ENCODE measurements around the gene XYLT1. TPM values are rescaled to one million over a fixed set of nuclear protein-coding genes. Genes with fewer than 3 reads are reported as not detected.

The XYLT1 gene
- total and polyA plus RNA-seq, 10 of the 15 experiments (the other 5 are each of a cell fraction or from before 2014, with no cell fraction given) = 0.88 to 14.8 (median 5.8) TPM

DNA sequence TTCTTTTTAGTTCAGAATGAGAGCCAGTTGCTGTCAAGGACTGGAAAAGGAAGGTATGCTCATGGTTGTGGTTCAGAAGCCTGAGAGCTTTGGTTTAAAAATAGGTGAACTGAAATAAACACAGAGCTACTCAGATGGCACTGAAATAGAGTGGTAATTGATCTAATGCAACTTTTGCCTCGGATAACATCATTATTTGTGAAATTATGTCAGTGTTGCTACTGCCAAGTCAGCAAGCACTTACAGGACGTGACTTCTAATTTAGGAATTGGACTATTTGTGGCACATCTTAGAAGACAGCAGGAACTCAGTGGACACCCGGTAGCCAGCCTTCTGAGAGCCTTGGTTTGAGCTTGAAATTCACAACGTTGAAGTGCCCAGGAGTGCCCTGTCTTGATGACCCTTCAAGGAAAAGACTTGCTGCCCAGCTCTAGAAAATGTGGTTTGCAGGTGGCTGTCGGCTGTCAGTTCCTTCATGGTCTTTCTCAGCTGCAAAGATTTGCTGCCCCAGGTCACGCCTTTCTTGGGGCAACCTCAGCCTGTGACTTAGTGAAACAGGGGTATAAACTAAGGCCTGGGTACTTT lies 42.0 kb upstream of the XYLT1 start:
- H3K4me3 ChIP-seq = no peak overlapping the region
- WGBS (ENCODE audit: insufficient coverage, insufficient replicate concordance, low lambda C conversion rate, missing lambda C conversion rate) = 9% methylated on average over 6 of the region's 6 CpGs
- H3K9ac ChIP-seq (ENCODE audit: control insufficient read depth, insufficient read depth, low read length) = no peak overlapping the region
- H3K27ac ChIP-seq (ENCODE audit: control insufficient read depth, insufficient read depth) = no peak overlapping the region
- no peaks in the 10 kb centered on the region for H3K4me1 ChIP-seq (ENCODE audit: control insufficient read depth, insufficient read depth, low read length)
- no peak overlapping the region for H3K4me2 ChIP-seq (ENCODE audit: control insufficient read depth, insufficient read depth)
- RAD21 ChIA-PET (ENCODE audit: unreplicated experiment) = no interaction called here
- in situ Hi-C loops (cut with MboI) = no loop called here
- TF ChIP-seq SREBF1 (IDR thresholded peaks at IDR 0.05; ENCODE audit: low read length) = no peak
- CTCF ChIA-PET = interaction anchor here (1.1 kb wide), 1 partner anchor 13 kb away, joined by 3 read pairs; no protein-coding TSS in a partner anchor
- no peaks in the 10 kb centered on the region; the same call in 2 of the 3 replicates for H3K9me3 ChIP-seq (replicated peaks; ENCODE audit: control insufficient read depth, insufficient read depth, low read length)
- no peak for DNase-seq (ENCODE audit: low read depth, low spot score)
- no peak overlapping the region for H2AFZ ChIP-seq (ENCODE audit: control insufficient read depth, low read depth, low read length)
- no peaks in the 10 kb centered on the region for H3K79me2 ChIP-seq (ENCODE audit: control insufficient read depth, insufficient read depth, low read length)
- BruUV-seq (replicated peaks) = no TSS peak
- no peak for FAIRE-seq
- no peaks in the 10 kb centered on the region for H3K36me3 ChIP-seq (ENCODE audit: control insufficient read depth in 2 of 2, insufficient read depth in 2 of 2, low read length in 1 of 2)
- SMC1A ChIA-PET (ENCODE audit: uncharacterized antibody, unreplicated experiment) = interaction anchor here (0.9 to 1.1 kb wide), 2 partner anchors 12 to 16 kb away, joined by 3 read pairs; no protein-coding TSS in a partner anchor
- H3K27me3 ChIP-seq (replicated peaks in 1 of 2; ENCODE audit: control insufficient read depth in 2 of 2, insufficient read depth in 2 of 2, low read length in 1 of 2) = 0 out of 4 replicates have a peak, but pooled peaks cover 0 to 3% of the 10 kb centered on the region in 2 experiments
- POLR2A ChIA-PET = no interaction called here
- intact Hi-C loops (cut with micrococcal nuclease; ENCODE audit: unreplicated experiment) = no loop called here
- no peaks in the 10 kb centered on the region for H4K20me1 ChIP-seq (ENCODE audit: control insufficient read depth, insufficient read depth)
- no peak for ATAC-seq

DNA sequence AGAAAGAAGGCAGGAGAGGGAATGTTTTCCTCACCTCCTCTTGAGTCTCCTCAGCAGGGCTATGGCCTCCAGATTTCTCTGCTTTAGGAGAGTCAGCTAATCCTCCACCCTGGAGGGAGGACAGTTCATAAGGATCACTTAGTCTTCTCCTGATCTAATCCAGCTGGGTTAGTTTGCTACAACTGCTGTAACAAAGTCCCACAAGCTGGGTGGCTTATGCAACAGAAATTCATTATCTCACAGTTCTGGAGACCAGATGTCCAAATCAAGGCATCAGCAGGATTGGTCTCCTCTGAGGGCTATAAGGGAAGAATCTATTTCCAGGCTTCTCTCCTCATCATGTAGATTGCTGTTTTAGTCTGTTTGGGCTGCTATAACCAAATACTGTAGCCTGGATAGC lies 40.6 kb upstream of the XYLT1 start:
- no peak for DNase-seq (ENCODE audit: low read depth, low spot score)
- POLR2A ChIA-PET = no interaction called here
- H3K9me3 ChIP-seq (replicated peaks; ENCODE audit: control insufficient read depth, insufficient read depth, low read length) = no peaks in the 10 kb centered on the region; the same call in 2 of the 3 replicates
- RAD21 ChIA-PET (ENCODE audit: unreplicated experiment) = no interaction called here
- ATAC-seq = no peak
- no peaks in the 10 kb centered on the region for H3K36me3 ChIP-seq (ENCODE audit: control insufficient read depth in 2 of 2, insufficient read depth in 2 of 2, low read length in 1 of 2)
- CTCF ChIA-PET = no interaction called here
- H3K4me2 ChIP-seq (ENCODE audit: control insufficient read depth, insufficient read depth) = no peak overlapping the region
- H3K4me3 ChIP-seq = no peak overlapping the region
- no peaks in the 10 kb centered on the region for H4K20me1 ChIP-seq (ENCODE audit: control insufficient read depth, insufficient read depth)
- no peaks in the 10 kb centered on the region for H3K79me2 ChIP-seq (ENCODE audit: control insufficient read depth, insufficient read depth, low read length)
- BruUV-seq (replicated peaks) = no TSS peak
- no peak for FAIRE-seq
- H2AFZ ChIP-seq (ENCODE audit: control insufficient read depth, low read depth, low read length) = no peak overlapping the region
- in situ Hi-C loops (cut with MboI) (no loop called here), intact Hi-C loops (cut with micrococcal nuclease; ENCODE audit: unreplicated experiment) (no loop called here)
- SMC1A ChIA-PET (ENCODE audit: uncharacterized antibody, unreplicated experiment) = no interaction called here
- no peaks in the 10 kb centered on the region for H3K4me1 ChIP-seq (ENCODE audit: control insufficient read depth, insufficient read depth, low read length)
- no peak overlapping the region for H3K9ac ChIP-seq (ENCODE audit: control insufficient read depth, insufficient read depth, low read length)
- no peak overlapping the region for H3K27ac ChIP-seq (ENCODE audit: control insufficient read depth, insufficient read depth)
- 0 out of 4 replicates have a peak, but pooled peaks cover 0 to 3% of the 10 kb centered on the region in 2 experiments for H3K27me3 ChIP-seq (replicated peaks in 1 of 2; ENCODE audit: control insufficient read depth in 2 of 2, insufficient read depth in 2 of 2, low read length in 1 of 2)
- TF ChIP-seq PML (IDR thresholded peaks at IDR 0.05; ENCODE audit: low read length) (no peak), NR2F1 (conservative IDR thresholded peaks at IDR 0.05) (no peak), CHD2 (IDR thresholded peaks at IDR 0.05; ENCODE audit: borderline replicate concordance, low read depth, low read length) (no peak), NFYA (IDR thresholded peaks at IDR 0.05; ENCODE audit: borderline replicate concordance, low read depth, low read length) (no peak), RUNX3 (IDR thresholded peaks at IDR 0.05; ENCODE audit: low read length) (no peak), KAT2A (conservative IDR thresholded peaks at IDR 0.05; ENCODE audit: control insufficient read depth, low read depth, low read length) (no peak), MYC (IDR thresholded peaks at IDR 0.05; ENCODE audit: insufficient read depth, insufficient read length, insufficient replicate concordance, low read length, severe bottlenecking) (no peak), TBL1XR1 (IDR thresholded peaks at IDR 0.05; ENCODE audit: low read depth, low read length) (no peak), MEF2A (IDR thresholded peaks at IDR 0.05; ENCODE audit: insufficient read depth, low read depth, low read length) (no peak)
- TF ChIP-seq, protein P1, sequence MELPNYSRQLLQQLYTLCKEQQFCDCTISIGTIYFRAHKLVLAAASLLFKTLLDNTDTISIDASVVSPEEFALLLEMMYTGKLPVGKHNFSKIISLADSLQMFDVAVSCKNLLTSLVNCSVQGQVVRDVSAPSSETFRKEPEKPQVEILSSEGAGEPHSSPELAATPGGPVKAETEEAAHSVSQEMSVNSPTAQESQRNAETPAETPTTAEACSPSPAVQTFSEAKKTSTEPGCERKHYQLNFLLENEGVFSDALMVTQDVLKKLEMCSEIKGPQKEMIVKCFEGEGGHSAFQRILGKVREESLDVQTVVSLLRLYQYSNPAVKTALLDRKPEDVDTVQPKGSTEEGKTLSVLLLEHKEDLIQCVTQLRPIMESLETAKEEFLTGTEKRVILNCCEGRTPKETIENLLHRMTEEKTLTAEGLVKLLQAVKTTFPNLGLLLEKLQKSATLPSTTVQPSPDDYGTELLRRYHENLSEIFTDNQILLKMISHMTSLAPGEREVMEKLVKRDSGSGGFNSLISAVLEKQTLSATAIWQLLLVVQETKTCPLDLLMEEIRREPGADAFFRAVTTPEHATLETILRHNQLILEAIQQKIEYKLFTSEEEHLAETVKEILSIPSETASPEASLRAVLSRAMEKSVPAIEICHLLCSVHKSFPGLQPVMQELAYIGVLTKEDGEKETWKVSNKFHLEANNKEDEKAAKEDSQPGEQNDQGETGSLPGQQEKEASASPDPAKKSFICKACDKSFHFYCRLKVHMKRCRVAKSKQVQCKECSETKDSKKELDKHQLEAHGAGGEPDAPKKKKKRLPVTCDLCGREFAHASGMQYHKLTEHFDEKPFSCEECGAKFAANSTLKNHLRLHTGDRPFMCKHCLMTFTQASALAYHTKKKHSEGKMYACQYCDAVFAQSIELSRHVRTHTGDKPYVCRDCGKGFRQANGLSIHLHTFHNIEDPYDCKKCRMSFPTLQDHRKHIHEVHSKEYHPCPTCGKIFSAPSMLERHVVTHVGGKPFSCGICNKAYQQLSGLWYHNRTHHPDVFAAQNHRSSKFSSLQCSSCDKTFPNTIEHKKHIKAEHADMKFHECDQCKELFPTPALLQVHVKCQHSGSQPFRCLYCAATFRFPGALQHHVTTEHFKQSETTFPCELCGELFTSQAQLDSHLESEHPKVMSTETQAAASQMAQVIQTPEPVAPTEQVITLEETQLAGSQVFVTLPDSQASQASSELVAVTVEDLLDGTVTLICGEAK (IDR thresholded peaks at IDR 0.05; ENCODE audit: borderline replicate concordance) = no peak
- TF ChIP-seq, protein P2, sequence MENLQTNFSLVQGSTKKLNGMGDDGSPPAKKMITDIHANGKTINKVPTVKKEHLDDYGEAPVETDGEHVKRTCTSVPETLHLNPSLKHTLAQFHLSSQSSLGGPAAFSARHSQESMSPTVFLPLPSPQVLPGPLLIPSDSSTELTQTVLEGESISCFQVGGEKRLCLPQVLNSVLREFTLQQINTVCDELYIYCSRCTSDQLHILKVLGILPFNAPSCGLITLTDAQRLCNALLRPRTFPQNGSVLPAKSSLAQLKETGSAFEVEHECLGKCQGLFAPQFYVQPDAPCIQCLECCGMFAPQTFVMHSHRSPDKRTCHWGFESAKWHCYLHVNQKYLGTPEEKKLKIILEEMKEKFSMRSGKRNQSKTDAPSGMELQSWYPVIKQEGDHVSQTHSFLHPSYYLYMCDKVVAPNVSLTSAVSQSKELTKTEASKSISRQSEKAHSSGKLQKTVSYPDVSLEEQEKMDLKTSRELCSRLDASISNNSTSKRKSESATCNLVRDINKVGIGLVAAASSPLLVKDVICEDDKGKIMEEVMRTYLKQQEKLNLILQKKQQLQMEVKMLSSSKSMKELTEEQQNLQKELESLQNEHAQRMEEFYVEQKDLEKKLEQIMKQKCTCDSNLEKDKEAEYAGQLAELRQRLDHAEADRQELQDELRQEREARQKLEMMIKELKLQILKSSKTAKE (IDR thresholded peaks at IDR 0.05; ENCODE audit: low read depth, poor library complexity, severe bottlenecking) = no peak

Measured in GM12878 (cell line).